SU-DHL-6 (cell line): Measurements from ENCODE around the gene CD180.
A peak's percentile ranks its signal among the peaks of the same experiment; 100 is the strongest.

ENCODE experiments used
- EZH2phosphoT487 ChIP-seq: fragments of 200-600 bp; sonication (generic), shearing (Covaris generic); conservative IDR thresholded peaks from 2 replicates; pipeline ENCODE4 v1.6.1; 2018; ENCODE audit warnings: mild to moderate bottlenecking, antibody characterized with exemption, low read length, moderate library complexity, mixed read lengths
- TF ChIP-seq, protein P1 (sequence below): fragments of 200-600 bp; sonication (generic); IDR thresholded peaks from one replicate; pipeline ENCODE4 v1.5.1; 2017; ENCODE audit warnings: antibody characterized with exemption, mild to moderate bottlenecking, low read length, moderate library complexity; ENCODE audit not compliant: insufficient read depth, poor library complexity, severe bottlenecking

DNA sequence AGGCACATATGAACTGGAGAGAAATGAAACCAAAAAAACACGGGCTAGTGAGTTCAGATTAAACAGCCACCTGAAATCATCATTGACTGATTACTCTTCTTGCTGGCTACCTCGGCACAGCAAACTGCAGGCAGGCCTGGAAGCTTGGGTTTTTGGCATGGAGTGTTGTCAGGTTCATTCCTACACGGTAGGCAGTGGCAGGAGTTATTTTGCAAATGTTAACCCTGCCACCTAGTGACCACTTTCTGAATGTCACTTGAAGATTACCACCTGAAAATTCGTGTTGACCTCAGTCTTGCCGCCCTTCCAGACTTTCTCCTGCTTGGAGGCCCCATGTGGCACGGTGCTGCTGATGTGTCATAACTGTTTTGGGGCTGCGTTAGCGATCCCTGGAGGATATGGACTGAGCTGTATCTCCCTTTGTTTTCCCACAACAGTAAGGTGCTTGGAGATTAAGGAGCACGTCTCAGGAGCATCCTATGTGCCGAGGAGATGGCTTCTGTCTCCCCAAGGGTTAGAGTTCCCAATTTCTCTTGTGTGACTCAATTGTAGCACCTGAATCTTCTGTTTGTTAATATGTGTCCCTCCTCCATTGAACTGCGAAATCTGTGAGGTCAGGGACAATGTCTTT lies 12.7 kb upstream of the CD180 start:
- TF ChIP-seq, protein P1, sequence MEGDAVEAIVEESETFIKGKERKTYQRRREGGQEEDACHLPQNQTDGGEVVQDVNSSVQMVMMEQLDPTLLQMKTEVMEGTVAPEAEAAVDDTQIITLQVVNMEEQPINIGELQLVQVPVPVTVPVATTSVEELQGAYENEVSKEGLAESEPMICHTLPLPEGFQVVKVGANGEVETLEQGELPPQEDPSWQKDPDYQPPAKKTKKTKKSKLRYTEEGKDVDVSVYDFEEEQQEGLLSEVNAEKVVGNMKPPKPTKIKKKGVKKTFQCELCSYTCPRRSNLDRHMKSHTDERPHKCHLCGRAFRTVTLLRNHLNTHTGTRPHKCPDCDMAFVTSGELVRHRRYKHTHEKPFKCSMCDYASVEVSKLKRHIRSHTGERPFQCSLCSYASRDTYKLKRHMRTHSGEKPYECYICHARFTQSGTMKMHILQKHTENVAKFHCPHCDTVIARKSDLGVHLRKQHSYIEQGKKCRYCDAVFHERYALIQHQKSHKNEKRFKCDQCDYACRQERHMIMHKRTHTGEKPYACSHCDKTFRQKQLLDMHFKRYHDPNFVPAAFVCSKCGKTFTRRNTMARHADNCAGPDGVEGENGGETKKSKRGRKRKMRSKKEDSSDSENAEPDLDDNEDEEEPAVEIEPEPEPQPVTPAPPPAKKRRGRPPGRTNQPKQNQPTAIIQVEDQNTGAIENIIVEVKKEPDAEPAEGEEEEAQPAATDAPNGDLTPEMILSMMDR = peak; percentile 55
- no peak for TF ChIP-seq EZH2phosphoT487
